HCT116 (cell line): ENCODE data around the gene SIRPA. TPM values are rescaled to one million over a fixed set of nuclear protein-coding genes. Genes with fewer than 3 reads are reported as not detected.

Source experiments
- ATAC-seq: fragments of 200-7000 bp; cut with Tn5 transposase; 2 replicates; pipeline ENCODE4 v1.9.1; 2020; ENCODE audit warnings: mild to moderate bottlenecking, moderate library complexity
- BruUV-seq: library from RNA; stranded (reverse); fragments of 400-500 nt; replicated peaks from 2 replicates; lab custom pipeline; 2021; lab: Mats Ljungman, UMichigan
- CTCF ChIA-PET: fragments of 300-600 bp; sonication (Branson Sonifier 250); formaldehyde crosslinking; loops from one replicate; lab custom pipeline; 2021; ENCODE audit warnings: antibody characterized with exemption; lab: Charles Lee
- POLR2A ChIA-PET: fragments of 300-600, 350-600 bp; sonication (Branson Sonifier 250); formaldehyde crosslinking; loops from one replicate; lab custom pipeline; 2021; ENCODE audit warnings: antibody characterized with exemption; lab: Charles Lee
- RAD21 ChIA-PET, 2 experiments: fragments of 300-600 bp; sonication (Branson Sonifier 250); formaldehyde crosslinking; loops; one replicate each; lab custom pipeline; 2023; ENCODE audit warnings: low total read pairs in 2 of 2; ENCODE audit not compliant: uncharacterized antibody in 2 of 2, unreplicated experiment in 2 of 2, low non-redundant PET in 1 of 2; lab: Charles Lee
- DNase-seq: peaks from one replicate; pipeline ENCODE4 v3.0.0-alpha.2; 2010; ENCODE audit warnings: low read depth, low spot score
- H2AFZ ChIP-seq: fragments of 200-600 bp; shearing (Covaris generic), sonication (generic); 2 replicates; pipeline ENCODE4 v1.6.1; 2017; ENCODE audit warnings: low read depth, mixed run types, mixed read lengths, antibody characterized with exemption, low read length; ENCODE audit not compliant: poor library complexity, severe bottlenecking
- H3K27ac ChIP-seq: 2 replicates; pipeline ENCODE4 v1.5.1; 2012; ENCODE audit warnings: low read depth, low read length
- H3K27me3 ChIP-seq: fragments of 200-600 bp; sonication (generic); 2 replicates; pipeline ENCODE4 v1.6.1; 2016; ENCODE audit warnings: mixed run types, low read length, mixed read lengths; ENCODE audit not compliant: insufficient read depth
- H3K36me3 ChIP-seq, 2 experiments: fragments of 200-500 bp in 1 of 2; fragments of 200-600 bp in 1 of 2; sonication (Bioruptor generic) in 1 of 2; sonication (generic) in 1 of 2; 2 replicates each; pipeline versions ENCODE4 v1.5.1 to v1.6.1; 2014 to 2016; ENCODE audit warnings: low read length in 2 of 2, inconsistent platforms in 1 of 2, mixed read lengths in 1 of 2, mixed run types in 1 of 2; ENCODE audit not compliant: insufficient read depth in 2 of 2, control insufficient read depth in 1 of 2
- H3K4me1 ChIP-seq, 2 experiments: fragments of 200-600 bp in 1 of 2; sonication (generic) in 1 of 2; 2 replicates each; pipeline versions ENCODE4 v1.5.1 to v1.6.1; 2012 to 2017; ENCODE audit warnings: low read length in 2 of 2, inconsistent platforms in 1 of 2, mild to moderate bottlenecking in 1 of 2, mixed read lengths in 1 of 2, mixed run types in 1 of 2, moderate library complexity in 1 of 2; ENCODE audit not compliant: insufficient read depth in 2 of 2, control insufficient read depth in 1 of 2
- H3K4me2 ChIP-seq: fragments of 200-600 bp; sonication (generic); 2 replicates; pipeline ENCODE4 v1.6.1; 2017; ENCODE audit warnings: mixed run types, low read length, mixed read lengths
- H3K4me3 ChIP-seq, 2 experiments: fragments of 200-600 bp in 1 of 2; sonication (generic) in 1 of 2; replicated peaks in 1 of 2; 2 replicates each; pipeline ENCODE4 v1.5.1; 2011 to 2016; ENCODE audit warnings: low read length in 2 of 2, control low read depth in 1 of 2, low read depth in 1 of 2, mild to moderate bottlenecking in 1 of 2, mixed read lengths in 1 of 2, mixed run types in 1 of 2
- H3K79me2 ChIP-seq: fragments of 200-600 bp; sonication (generic); 2 replicates; pipeline ENCODE4 v1.6.1; 2017; ENCODE audit warnings: mild to moderate bottlenecking, mixed run types, low read length, moderate library complexity, mixed read lengths; ENCODE audit not compliant: insufficient read depth
- H3K9ac ChIP-seq: fragments of 200-600 bp; sonication (generic); 2 replicates; pipeline ENCODE4 v1.6.1; 2016; ENCODE audit warnings: low read length, mixed read lengths
- H3K9me2 ChIP-seq: fragments of 200-600 bp; sonication (generic), shearing (Covaris generic); 2 replicates; pipeline ENCODE4 v1.6.1; 2017; ENCODE audit warnings: mixed run types, mild to moderate bottlenecking, moderate library complexity; ENCODE audit not compliant: insufficient read depth
- H3K9me3 ChIP-seq, 2 experiments: fragments of 200-500 bp in 1 of 2; fragments of 200-600 bp in 1 of 2; sonication (Bioruptor generic) in 1 of 2; sonication (generic) in 1 of 2; 2 replicates each; pipeline ENCODE4 v1.6.1; 2014 to 2017; ENCODE audit warnings: low read length in 2 of 2, mixed read lengths in 2 of 2, inconsistent platforms in 1 of 2, low read depth in 1 of 2, mild to moderate bottlenecking in 1 of 2, mixed run types in 1 of 2, moderate library complexity in 1 of 2; ENCODE audit not compliant: control insufficient read depth in 1 of 2, insufficient read depth in 1 of 2
- H4K20me1 ChIP-seq: fragments of 200-600 bp; sonication (generic), shearing (Covaris generic); 2 replicates; pipeline ENCODE4 v1.6.1; 2017; ENCODE audit warnings: mixed run types, mild to moderate bottlenecking, moderate library complexity; ENCODE audit not compliant: insufficient read depth
- FOSL1 ChIP-seq: IDR thresholded peaks from 2 replicates; pipeline ENCODE4 v1.6.1; 2012; ENCODE audit warnings: low read depth
- MAX ChIP-seq: IDR thresholded peaks from 2 replicates; pipeline ENCODE4 v1.6.1; 2012
- RAD21 ChIP-seq: IDR thresholded peaks from 2 replicates; pipeline ENCODE4 v1.6.1; 2012; ENCODE audit warnings: low read depth, mild to moderate bottlenecking
- REST ChIP-seq: IDR thresholded peaks from 2 replicates; pipeline ENCODE4 v1.6.1; 2012; ENCODE audit warnings: low read depth
- intact Hi-C: fragments of 100-400 bp; cut with micrococcal nuclease; formaldehyde crosslinking; loops from 2 replicates; pipeline ENCODE4 v1.10.0; 2022
- total RNA-seq: library from RNA; stranded (reverse); gene quantifications from one replicate; pipeline ENCODE4 v1.2.1, GENCODE V29; 2021; ENCODE audit not compliant: unreplicated experiment

Gene SIRPA
- total RNA-seq, 1 experiment from 2014 or later, result 15.3 TPM

- no peak for TF ChIP-seq REST
- no peak for TF ChIP-seq MAX
- no peak for TF ChIP-seq RAD21
These were observed 80.1 kb downstream of the SIRPA start (continued) for GRCh38 chr20:1975291-1975690.

GRCh38 chr20:1979106-1979778 is 84.0 kb downstream of the SIRPA start:
- Histone ChIP-seq H4K20me1 (no peaks in the 10 kb centered on the region), H3K4me1 (no peaks in the 10 kb centered on the region), H3K27me3 (peaks cover 91% of the 10 kb centered on the region), H3K36me3 (no peaks in the 10 kb centered on the region), H2AFZ (no peak overlapping the region), H3K9ac (no peak overlapping the region), H3K4me3 (no peak overlapping the region), H3K27ac (no peak overlapping the region), H3K79me2 (no peaks in the 10 kb centered on the region), H3K9me2 (no peaks in the 10 kb centered on the region), H3K4me2 (no peak overlapping the region), H3K9me3 (no peaks in the 10 kb centered on the region)
- ChIA-PET CTCF (no interaction called here), RAD21 (no interaction called here), POLR2A (no interaction called here)
- DNase-seq (no peak), ATAC-seq (no peak)
- peak; percentile 45 for TF ChIP-seq REST
- no peak for TF ChIP-seq FOSL1
- intact Hi-C loops, result no loop called here
- no TSS peak for BruUV-seq
